HL-60 (cell line): ENCODE data around the gene DOCK6.

Experiments
- GABPA ChIP-seq: IDR thresholded peaks from 2 replicates; pipeline ENCODE4 v1.6.1; 2012; ENCODE audit warnings: low read depth
- POLR2AphosphoS5 ChIP-seq: IDR thresholded peaks from 2 replicates; pipeline ENCODE4 v1.6.1; 2012; ENCODE audit warnings: low read depth
- TF ChIP-seq, protein P1 (sequence below): IDR thresholded peaks from one replicate; pipeline ENCODE4 v1.5.1; 2011; ENCODE audit warnings: low read length, control low read depth, inconsistent platforms; ENCODE audit not compliant: insufficient read depth
- TF ChIP-seq, protein P2 (sequence below): IDR thresholded peaks from 2 replicates; pipeline ENCODE4 v1.6.1; 2012; ENCODE audit warnings: low read depth; ENCODE audit not compliant: insufficient replicate concordance

DNA sequence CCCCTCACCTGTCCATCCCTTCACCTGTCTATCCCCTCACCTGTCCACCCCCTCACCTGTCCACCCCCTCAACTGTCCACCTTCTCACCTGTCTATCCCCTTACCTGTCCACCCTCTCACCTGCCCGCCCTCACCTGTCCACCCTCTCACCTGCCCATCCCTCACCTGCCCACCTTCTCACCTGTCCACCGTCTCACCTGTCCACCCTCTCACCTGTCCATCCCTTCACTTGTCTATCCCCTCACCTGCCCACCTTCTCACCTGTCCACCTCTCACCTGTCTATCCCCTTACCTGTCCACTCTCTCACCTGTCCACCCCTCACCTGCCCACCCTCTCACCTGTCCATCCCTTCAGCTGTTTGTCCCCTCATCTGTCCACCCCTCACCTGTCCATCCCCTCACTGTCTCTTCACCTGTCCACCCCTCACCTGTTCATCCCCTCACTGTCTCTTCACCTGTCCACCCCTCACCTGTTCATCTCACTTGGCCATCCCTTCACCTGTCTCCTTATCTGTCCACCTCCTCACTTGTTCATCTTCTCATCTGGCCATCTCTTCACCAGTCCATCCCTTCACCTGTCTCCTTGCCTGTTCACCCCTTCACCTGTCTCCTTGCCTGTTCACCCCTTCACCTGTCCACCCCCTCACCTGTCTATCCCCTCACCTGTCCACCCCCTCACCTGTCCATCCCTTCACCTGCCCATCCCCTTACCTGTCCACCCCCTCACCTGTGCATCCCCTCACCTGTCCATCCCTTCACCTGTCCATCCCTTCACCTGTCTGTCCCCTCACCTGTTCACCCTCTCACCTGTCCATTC is 52.3 kb downstream of the DOCK6 start:
- TF ChIP-seq, protein P1, sequence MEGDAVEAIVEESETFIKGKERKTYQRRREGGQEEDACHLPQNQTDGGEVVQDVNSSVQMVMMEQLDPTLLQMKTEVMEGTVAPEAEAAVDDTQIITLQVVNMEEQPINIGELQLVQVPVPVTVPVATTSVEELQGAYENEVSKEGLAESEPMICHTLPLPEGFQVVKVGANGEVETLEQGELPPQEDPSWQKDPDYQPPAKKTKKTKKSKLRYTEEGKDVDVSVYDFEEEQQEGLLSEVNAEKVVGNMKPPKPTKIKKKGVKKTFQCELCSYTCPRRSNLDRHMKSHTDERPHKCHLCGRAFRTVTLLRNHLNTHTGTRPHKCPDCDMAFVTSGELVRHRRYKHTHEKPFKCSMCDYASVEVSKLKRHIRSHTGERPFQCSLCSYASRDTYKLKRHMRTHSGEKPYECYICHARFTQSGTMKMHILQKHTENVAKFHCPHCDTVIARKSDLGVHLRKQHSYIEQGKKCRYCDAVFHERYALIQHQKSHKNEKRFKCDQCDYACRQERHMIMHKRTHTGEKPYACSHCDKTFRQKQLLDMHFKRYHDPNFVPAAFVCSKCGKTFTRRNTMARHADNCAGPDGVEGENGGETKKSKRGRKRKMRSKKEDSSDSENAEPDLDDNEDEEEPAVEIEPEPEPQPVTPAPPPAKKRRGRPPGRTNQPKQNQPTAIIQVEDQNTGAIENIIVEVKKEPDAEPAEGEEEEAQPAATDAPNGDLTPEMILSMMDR: no peak
- TF ChIP-seq, protein P2, sequence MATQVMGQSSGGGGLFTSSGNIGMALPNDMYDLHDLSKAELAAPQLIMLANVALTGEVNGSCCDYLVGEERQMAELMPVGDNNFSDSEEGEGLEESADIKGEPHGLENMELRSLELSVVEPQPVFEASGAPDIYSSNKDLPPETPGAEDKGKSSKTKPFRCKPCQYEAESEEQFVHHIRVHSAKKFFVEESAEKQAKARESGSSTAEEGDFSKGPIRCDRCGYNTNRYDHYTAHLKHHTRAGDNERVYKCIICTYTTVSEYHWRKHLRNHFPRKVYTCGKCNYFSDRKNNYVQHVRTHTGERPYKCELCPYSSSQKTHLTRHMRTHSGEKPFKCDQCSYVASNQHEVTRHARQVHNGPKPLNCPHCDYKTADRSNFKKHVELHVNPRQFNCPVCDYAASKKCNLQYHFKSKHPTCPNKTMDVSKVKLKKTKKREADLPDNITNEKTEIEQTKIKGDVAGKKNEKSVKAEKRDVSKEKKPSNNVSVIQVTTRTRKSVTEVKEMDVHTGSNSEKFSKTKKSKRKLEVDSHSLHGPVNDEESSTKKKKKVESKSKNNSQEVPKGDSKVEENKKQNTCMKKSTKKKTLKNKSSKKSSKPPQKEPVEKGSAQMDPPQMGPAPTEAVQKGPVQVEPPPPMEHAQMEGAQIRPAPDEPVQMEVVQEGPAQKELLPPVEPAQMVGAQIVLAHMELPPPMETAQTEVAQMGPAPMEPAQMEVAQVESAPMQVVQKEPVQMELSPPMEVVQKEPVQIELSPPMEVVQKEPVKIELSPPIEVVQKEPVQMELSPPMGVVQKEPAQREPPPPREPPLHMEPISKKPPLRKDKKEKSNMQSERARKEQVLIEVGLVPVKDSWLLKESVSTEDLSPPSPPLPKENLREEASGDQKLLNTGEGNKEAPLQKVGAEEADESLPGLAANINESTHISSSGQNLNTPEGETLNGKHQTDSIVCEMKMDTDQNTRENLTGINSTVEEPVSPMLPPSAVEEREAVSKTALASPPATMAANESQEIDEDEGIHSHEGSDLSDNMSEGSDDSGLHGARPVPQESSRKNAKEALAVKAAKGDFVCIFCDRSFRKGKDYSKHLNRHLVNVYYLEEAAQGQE: no peak
- TF ChIP-seq POLR2AphosphoS5 (no peak), GABPA (no peak)
